Testis (tissue), 2 donors: ENCODE measurements around the gene SLC4A11.

Experiments
- CTCF ChIP-seq, 3 experiments: fragments of 450-650 bp in 2 of 3; fragments of 200-600 bp in 1 of 3; sonication (generic) in 1 of 3; IDR thresholded peaks; one replicate each; pipeline ENCODE4 v1.5.1; 2016 to 2019; ENCODE audit warnings: antibody characterized with exemption in 3 of 3, mild to moderate bottlenecking in 2 of 3, moderate library complexity in 1 of 3
- POLR2A ChIP-seq: fragments of 450-650 bp; IDR thresholded peaks from one replicate; pipeline ENCODE4 v1.6.1; 2017; ENCODE audit warnings: antibody characterized with exemption, mild to moderate bottlenecking, moderate library complexity

- TF ChIP-seq CTCF (IDR thresholded peaks at IDR 0.05) (no peak), POLR2A (no peak)
These were observed 4.9 kb downstream of the SLC4A11 start for GRCh38 chr20:3233991-3234498.
